ENCODE data around the gene TCN2. TPM values are rescaled to one million over a fixed set of nuclear protein-coding genes. Genes with fewer than 3 reads are reported as not detected.

Gene TCN2
- total RNA-seq, 1 experiment from 2014 or later, result 7.3 TPM

DNA sequence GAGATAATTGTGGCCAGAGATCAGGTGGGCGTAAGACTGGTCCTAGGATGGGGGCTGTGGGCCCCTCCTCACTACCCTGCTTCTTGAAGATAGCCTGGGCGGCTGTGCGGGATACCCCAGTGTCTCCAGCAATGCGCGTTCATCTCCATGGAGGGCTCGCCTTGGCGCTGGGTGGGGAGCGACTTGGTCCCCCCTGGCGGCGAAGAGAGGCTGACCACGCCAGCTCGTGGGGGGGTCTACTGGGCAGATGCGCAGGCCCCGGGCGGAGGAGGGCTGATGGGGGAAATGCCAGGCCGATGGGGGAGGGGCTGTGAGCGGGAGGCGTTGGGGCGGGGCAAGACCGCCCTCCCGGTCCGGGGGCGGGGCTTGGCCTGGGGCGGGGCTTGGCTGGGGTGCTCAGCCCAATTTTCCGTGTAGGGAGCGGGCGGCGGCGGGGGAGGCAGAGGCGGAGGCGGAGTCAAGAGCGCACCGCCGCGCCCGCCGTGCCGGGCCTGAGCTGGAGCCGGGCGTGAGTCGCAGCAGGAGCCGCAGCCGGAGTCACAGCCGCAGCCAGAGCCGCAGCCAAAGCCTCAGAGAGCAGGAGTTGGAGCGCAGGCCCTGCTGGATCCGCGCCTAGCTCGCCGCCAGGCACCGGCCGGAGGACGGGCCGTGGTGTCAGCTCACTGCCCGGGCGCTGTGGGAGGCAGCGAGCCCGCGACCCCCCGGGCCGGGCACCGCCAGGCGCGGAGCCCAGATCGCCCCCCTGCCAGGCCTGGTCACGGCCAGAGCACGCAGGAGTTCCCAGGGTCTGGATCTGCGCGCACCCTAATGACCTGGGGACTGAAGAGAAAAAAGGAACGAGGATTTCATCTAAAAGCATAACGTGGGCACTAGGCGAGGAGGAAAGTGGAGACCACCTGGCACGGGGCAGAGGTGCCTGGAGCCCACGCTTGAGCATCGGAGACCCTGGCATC, 28.6 kb downstream of the TCN2 start, which contains the start of gene SLC35E4:
SLC35E4 (plus strand) TSS at position 509 of the 953 bp plus-strand sequence. CDS start 670 bp downstream, outside the sequence.
- Histone ChIP-seq H3K4me3 (ENCODE audit: low read depth, low read length, poor library complexity, severe bottlenecking) (peak within 1 kb of the TSS; percentile 63), H3K27ac (ENCODE audit: low read depth, low read length, poor library complexity, severe bottlenecking) (peak within 1 kb of the TSS; percentile 77), H3K27me3 (replicated peaks; ENCODE audit: insufficient read depth, low read depth, low read length, poor library complexity) (no peaks in the 10 kb centered on the region), H3K4me1 (ENCODE audit: insufficient read depth, low read length, poor library complexity, severe bottlenecking) (peaks cover 16% of the 10 kb centered on the region), H3K36me3 (ENCODE audit: insufficient read depth, low read length, poor library complexity, severe bottlenecking) (no peaks in the 10 kb centered on the region), H3K9me3 (ENCODE audit: low read depth, low read length, poor library complexity, severe bottlenecking) (no peaks in the 10 kb centered on the region)
- ChIA-PET CTCF (interaction anchor here (0.6 to 3.6 kb wide), 5 partner anchors 29 to 145 kb away, joined by 3 to 32 read pairs (median 3); no protein-coding TSS in a partner anchor), POLR2A (ENCODE audit: low non-redundant PET) (interaction anchor here (0.5 to 0.6 kb wide), 2 partner anchors 332 to 733 kb away, joined by 3 to 4 read pairs; no protein-coding TSS in a partner anchor)
- intact Hi-C loops (cut with micrococcal nuclease; ENCODE audit: unreplicated experiment), result loop anchor here (2.0 kb wide), 2 partner anchors 285 to 513 kb away; no protein-coding TSS in a partner anchor
- DNase-seq (ENCODE audit: low spot score), result peak; percentile 92
- TF ChIP-seq EZH2 (IDR thresholded peaks at IDR 0.05; ENCODE audit: borderline replicate concordance, low read depth, low read length, poor library complexity, severe bottlenecking), result no peak
- TF ChIP-seq, protein P1, sequence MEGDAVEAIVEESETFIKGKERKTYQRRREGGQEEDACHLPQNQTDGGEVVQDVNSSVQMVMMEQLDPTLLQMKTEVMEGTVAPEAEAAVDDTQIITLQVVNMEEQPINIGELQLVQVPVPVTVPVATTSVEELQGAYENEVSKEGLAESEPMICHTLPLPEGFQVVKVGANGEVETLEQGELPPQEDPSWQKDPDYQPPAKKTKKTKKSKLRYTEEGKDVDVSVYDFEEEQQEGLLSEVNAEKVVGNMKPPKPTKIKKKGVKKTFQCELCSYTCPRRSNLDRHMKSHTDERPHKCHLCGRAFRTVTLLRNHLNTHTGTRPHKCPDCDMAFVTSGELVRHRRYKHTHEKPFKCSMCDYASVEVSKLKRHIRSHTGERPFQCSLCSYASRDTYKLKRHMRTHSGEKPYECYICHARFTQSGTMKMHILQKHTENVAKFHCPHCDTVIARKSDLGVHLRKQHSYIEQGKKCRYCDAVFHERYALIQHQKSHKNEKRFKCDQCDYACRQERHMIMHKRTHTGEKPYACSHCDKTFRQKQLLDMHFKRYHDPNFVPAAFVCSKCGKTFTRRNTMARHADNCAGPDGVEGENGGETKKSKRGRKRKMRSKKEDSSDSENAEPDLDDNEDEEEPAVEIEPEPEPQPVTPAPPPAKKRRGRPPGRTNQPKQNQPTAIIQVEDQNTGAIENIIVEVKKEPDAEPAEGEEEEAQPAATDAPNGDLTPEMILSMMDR (conservative IDR thresholded peaks at IDR 0.05; ENCODE audit: low read depth, low read length), result peak; percentile 36
- no TSS peak for BruUV-seq (replicated peaks)

DNA sequence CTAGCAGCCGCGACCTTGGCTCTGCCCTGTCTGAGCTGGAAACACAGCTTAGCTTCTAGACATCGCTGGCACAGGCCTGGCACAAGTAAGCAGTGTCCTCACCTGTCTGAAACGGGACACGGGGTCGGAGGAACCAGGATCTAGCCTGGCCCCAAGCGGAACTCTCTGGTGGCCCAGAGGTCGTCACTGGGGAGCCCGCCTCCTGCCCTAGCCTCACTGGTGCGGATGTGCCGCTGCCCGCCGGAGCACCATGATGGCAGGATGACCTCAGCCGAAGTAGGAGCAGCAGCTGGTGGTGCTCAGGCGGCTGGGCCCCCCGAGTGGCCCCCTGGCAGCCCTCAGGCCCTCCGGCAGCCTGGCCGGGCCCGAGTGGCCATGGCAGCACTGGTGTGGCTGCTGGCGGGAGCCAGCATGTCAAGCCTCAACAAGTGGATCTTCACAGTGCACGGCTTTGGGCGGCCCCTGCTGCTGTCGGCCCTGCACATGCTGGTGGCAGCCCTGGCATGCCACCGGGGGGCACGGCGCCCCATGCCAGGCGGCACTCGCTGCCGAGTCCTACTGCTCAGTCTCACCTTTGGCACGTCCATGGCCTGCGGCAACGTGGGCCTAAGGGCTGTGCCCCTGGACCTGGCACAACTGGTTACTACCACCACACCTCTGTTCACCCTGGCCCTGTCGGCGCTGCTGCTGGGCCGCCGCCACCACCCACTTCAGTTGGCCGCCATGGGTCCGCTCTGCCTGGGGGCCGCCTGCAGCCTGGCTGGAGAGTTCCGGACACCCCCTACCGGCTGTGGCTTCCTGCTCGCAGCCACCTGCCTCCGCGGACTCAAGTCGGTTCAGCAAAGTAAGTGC, 29.5 kb downstream of the TCN2 start:
- ChIA-PET POLR2A (ENCODE audit: low non-redundant PET) (interaction anchor here (0.5 kb wide), 1 partner anchor 732 kb away, joined by 4 read pairs; no protein-coding TSS in a partner anchor), CTCF (interaction anchor here (0.6 to 3.6 kb wide), 3 partner anchors 30 to 127 kb away, joined by 3 to 32 read pairs (median 3); no protein-coding TSS in a partner anchor)
- no peak overlapping the region for H3K27ac ChIP-seq (ENCODE audit: low read depth, low read length, poor library complexity, severe bottlenecking)
- peaks cover 16% of the 10 kb centered on the region for H3K4me1 ChIP-seq (ENCODE audit: insufficient read depth, low read length, poor library complexity, severe bottlenecking)
- intact Hi-C loops (cut with micrococcal nuclease; ENCODE audit: unreplicated experiment), result no loop called here
- peak overlapping the region; percentile 63 for H3K4me3 ChIP-seq (ENCODE audit: low read depth, low read length, poor library complexity, severe bottlenecking)
- no peaks in the 10 kb centered on the region for H3K27me3 ChIP-seq (replicated peaks; ENCODE audit: insufficient read depth, low read depth, low read length, poor library complexity)
- no peaks in the 10 kb centered on the region for H3K9me3 ChIP-seq (ENCODE audit: low read depth, low read length, poor library complexity, severe bottlenecking)
- no TSS peak for BruUV-seq (replicated peaks)
- TF ChIP-seq, protein P1 (conservative IDR thresholded peaks at IDR 0.05; ENCODE audit: low read depth, low read length), result no peak
- DNase-seq (ENCODE audit: low spot score), result no peak
- no peaks in the 10 kb centered on the region for H3K36me3 ChIP-seq (ENCODE audit: insufficient read depth, low read length, poor library complexity, severe bottlenecking)

DNA sequence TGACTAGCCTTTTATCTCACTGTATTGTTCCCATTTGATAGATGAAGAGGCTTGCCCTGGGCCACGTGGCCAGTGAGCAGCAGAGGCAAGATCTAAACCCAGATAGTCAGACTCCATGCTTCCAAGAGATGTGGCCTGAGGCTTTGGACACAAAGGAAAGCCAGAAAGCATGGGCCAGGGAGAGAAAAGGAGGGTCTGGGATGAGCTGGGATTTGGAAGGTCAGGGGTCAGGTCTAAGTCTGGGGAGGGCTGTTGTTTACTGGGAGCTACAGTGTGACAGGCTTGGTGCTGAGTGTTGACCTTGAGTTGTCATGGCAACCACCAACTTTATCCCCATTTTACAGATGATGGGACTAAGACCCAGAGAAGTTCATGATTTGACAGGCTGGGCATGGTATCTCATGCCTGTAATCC, 30.7 kb downstream of the TCN2 start:
- ChIA-PET POLR2A (ENCODE audit: low non-redundant PET) (no interaction called here), CTCF (no interaction called here)
- DNase-seq (ENCODE audit: low spot score), result no peak
- intact Hi-C loops (cut with micrococcal nuclease; ENCODE audit: unreplicated experiment), result no loop called here
- H3K27me3 ChIP-seq (replicated peaks; ENCODE audit: insufficient read depth, low read depth, low read length, poor library complexity), result no peaks in the 10 kb centered on the region
- no TSS peak for BruUV-seq (replicated peaks)
- no peaks in the 10 kb centered on the region for H3K9me3 ChIP-seq (ENCODE audit: low read depth, low read length, poor library complexity, severe bottlenecking)
- H3K4me1 ChIP-seq (ENCODE audit: insufficient read depth, low read length, poor library complexity, severe bottlenecking), result peaks cover 16% of the 10 kb centered on the region
- H3K4me3 ChIP-seq (ENCODE audit: low read depth, low read length, poor library complexity, severe bottlenecking), result no peak overlapping the region
- H3K27ac ChIP-seq (ENCODE audit: low read depth, low read length, poor library complexity, severe bottlenecking), result no peak overlapping the region
- H3K36me3 ChIP-seq (ENCODE audit: insufficient read depth, low read length, poor library complexity, severe bottlenecking), result no peaks in the 10 kb centered on the region
- TF ChIP-seq, protein P1 (conservative IDR thresholded peaks at IDR 0.05; ENCODE audit: low read depth, low read length), result no peak
- TF ChIP-seq EZH2 (IDR thresholded peaks at IDR 0.05; ENCODE audit: borderline replicate concordance, low read depth, low read length, poor library complexity, severe bottlenecking), result no peak

All from A673 (cell line).